H1 (cell line): ENCODE data around the gene DCP2. TPM values are rescaled to one million over a fixed set of nuclear protein-coding genes. Genes with fewer than 3 reads are reported as not detected.

Experiments used
- CTCF ChIA-PET: fragments of 300-600 bp; sonication (Branson Sonifier 250); formaldehyde crosslinking; loops from one replicate; lab custom pipeline; 2021; ENCODE audit not compliant: partially characterized antibody; lab: Charles Lee
- POLR2A ChIA-PET: fragments of 300-600 bp; sonication (Branson Sonifier 250); formaldehyde crosslinking; loops from one replicate; lab custom pipeline; 2021; ENCODE audit warnings: inconsistent platforms; ENCODE audit not compliant: partially characterized antibody; lab: Charles Lee
- DNase-seq, 2 experiments: peaks; one replicate each; pipeline versions ENCODE4 v3.0.0 to v3.0.0-alpha.2; 2010 to 2022; ENCODE audit warnings: low spot score in 2 of 2, low read depth in 1 of 2, mixed read lengths in 1 of 2
- FAIRE-seq: peaks from 2 replicates; lab custom pipeline; 2011; peaks lifted over from hg19 to GRCh38; lab: Jason Lieb, UNC
- H2AFZ ChIP-seq: 2 replicates; pipeline ENCODE4 v1.8.1; 2012; ENCODE audit warnings: low read length, inconsistent platforms
- H2AK5ac ChIP-seq: 2 replicates; pipeline ENCODE4 v1.6.1; 2013; ENCODE audit warnings: low read depth, low read length
- H2BK120ac ChIP-seq: replicated peaks from 2 replicates; pipeline ENCODE3; 2013; ENCODE audit warnings: low read depth, low read length, inconsistent platforms
- H2BK12ac ChIP-seq: 2 replicates; pipeline ENCODE4 v1.6.1; 2013; ENCODE audit warnings: low read depth, low read length
- H2BK15ac ChIP-seq: 2 replicates; pipeline ENCODE4 v1.6.1; 2013; ENCODE audit warnings: low read length
- H2BK20ac ChIP-seq: 2 replicates; pipeline ENCODE4 v1.6.1; 2013; ENCODE audit warnings: low read length
- H2BK5ac ChIP-seq: 2 replicates; pipeline ENCODE4 v1.6.1; 2013; ENCODE audit warnings: low read depth, low read length
- H3K14ac ChIP-seq: 2 replicates; pipeline ENCODE4 v1.6.1; 2013; ENCODE audit warnings: inconsistent platforms; ENCODE audit not compliant: insufficient read length
- H3K18ac ChIP-seq: 2 replicates; pipeline ENCODE4 v1.6.1; 2013; ENCODE audit warnings: low read length; ENCODE audit errors: extremely low read depth
- H3K23ac ChIP-seq: 2 replicates; pipeline ENCODE4 v1.6.1; 2013; ENCODE audit warnings: inconsistent platforms; ENCODE audit not compliant: insufficient read length
- H3K23me2 ChIP-seq: 2 replicates; pipeline ENCODE4 v1.6.1; 2013; ENCODE audit warnings: low read depth, low read length
- H3K27ac ChIP-seq: 2 replicates; pipeline ENCODE4 v1.6.1; 2011; ENCODE audit warnings: low read depth, low read length, inconsistent platforms
- H3K27me3 ChIP-seq, 4 experiments: replicated peaks in 1 of 4; 1 replicate in 1 of 4; 2 replicates in 3 of 4; pipeline versions ENCODE4 v1.6.1 to v1.8.1; 2011 to 2013; ENCODE audit warnings: low read length in 3 of 4, mild to moderate bottlenecking in 3 of 4, inconsistent platforms in 2 of 4, mixed read lengths in 2 of 4, moderate library complexity in 1 of 4; ENCODE audit not compliant: control insufficient read depth in 3 of 4, insufficient read depth in 3 of 4; ENCODE audit errors: extremely low read depth in 1 of 4
- H3K36me3 ChIP-seq, 4 experiments: 2 replicates each; pipeline versions ENCODE4 v1.6.1 to v1.8.1; 2011 to 2013; ENCODE audit warnings: mild to moderate bottlenecking in 4 of 4, low read length in 3 of 4, moderate library complexity in 2 of 4, control low read depth in 1 of 4, inconsistent platforms in 1 of 4; ENCODE audit not compliant: insufficient read depth in 4 of 4, control insufficient read depth in 2 of 4
- H3K4ac ChIP-seq: replicated peaks from 2 replicates; pipeline ENCODE3; 2013; ENCODE audit warnings: low read length, low read depth, mixed read lengths, inconsistent platforms; ENCODE audit not compliant: insufficient read length
- H3K4me1 ChIP-seq, 4 experiments: replicated peaks in 1 of 4; 1 replicate in 1 of 4; 2 replicates in 3 of 4; pipeline versions ENCODE4 v1.6.1 to v1.8.1; 2011 to 2013; ENCODE audit warnings: low read length in 3 of 4, inconsistent platforms in 2 of 4, mixed read lengths in 1 of 4; ENCODE audit not compliant: insufficient read depth in 4 of 4, control insufficient read depth in 3 of 4
- H3K4me2 ChIP-seq, 2 experiments: 2 replicates each; pipeline versions ENCODE4 v1.6.1 to v1.8.1; 2011 to 2013; ENCODE audit warnings: low read depth in 2 of 2, low read length in 2 of 2, control low read depth in 1 of 2, inconsistent platforms in 1 of 2, mild to moderate bottlenecking in 1 of 2; ENCODE audit not compliant: insufficient read depth in 1 of 2
- H3K4me3 ChIP-seq, 4 experiments: fragments of 200-600, 300-600 bp in 1 of 4; sonication (generic), shearing (Covaris generic), sonication (Bioruptor Twin) in 1 of 4; 2 replicates each; pipeline versions ENCODE4 v1.5.1 to v1.8.1; 2011 to 2016; ENCODE audit warnings: low read length in 4 of 4, low read depth in 3 of 4, control low read depth in 2 of 4, inconsistent platforms in 2 of 4, mild to moderate bottlenecking in 2 of 4, mixed read lengths in 1 of 4, moderate library complexity in 1 of 4; ENCODE audit not compliant: insufficient read depth in 2 of 4; ENCODE audit errors: extremely low read depth in 1 of 4
- H3K56ac ChIP-seq: replicated peaks from 2 replicates; pipeline ENCODE3; 2013; ENCODE audit warnings: low read depth, mild to moderate bottlenecking, mixed read lengths, low read length, inconsistent platforms; ENCODE audit not compliant: insufficient read length
- H3K79me1 ChIP-seq: 2 replicates; pipeline ENCODE4 v1.6.1; 2013; ENCODE audit warnings: low read depth, low read length, control low read depth
- H3K79me2 ChIP-seq, 2 experiments: 2 replicates each; pipeline versions ENCODE4 v1.6.1 to v1.8.1; 2012 to 2013; ENCODE audit warnings: low read length in 2 of 2, mild to moderate bottlenecking in 2 of 2, inconsistent platforms in 1 of 2; ENCODE audit not compliant: insufficient read depth in 2 of 2, control insufficient read depth in 1 of 2
- H3K9ac ChIP-seq, 4 experiments: replicated peaks in 1 of 4; 1 replicate in 1 of 4; 2 replicates in 3 of 4; pipeline versions ENCODE4 v1.6.1 to v1.8.1; 2011 to 2013; ENCODE audit warnings: low read depth in 3 of 4, low read length in 3 of 4, control low read depth in 2 of 4, mild to moderate bottlenecking in 2 of 4, moderate library complexity in 2 of 4, inconsistent platforms in 1 of 4; ENCODE audit errors: extremely low read depth in 1 of 4
- H3K9me3 ChIP-seq, 2 experiments: 2 replicates each; pipeline versions ENCODE4 v1.6.1 to v1.8.1; 2012 to 2013; ENCODE audit warnings: mild to moderate bottlenecking in 2 of 2, moderate library complexity in 2 of 2, control low read depth in 1 of 2, inconsistent platforms in 1 of 2, low read depth in 1 of 2, low read length in 1 of 2, mixed read lengths in 1 of 2; ENCODE audit not compliant: insufficient read depth in 2 of 2
- H4K20me1 ChIP-seq, 2 experiments: replicated peaks in 1 of 2; 2 replicates each; pipeline versions ENCODE3 to v1.8.1; 2011 to 2013; ENCODE audit warnings: inconsistent platforms in 2 of 2, low read length in 2 of 2, mild to moderate bottlenecking in 1 of 2; ENCODE audit not compliant: insufficient read depth in 2 of 2, control insufficient read depth in 1 of 2
- H4K5ac ChIP-seq: 2 replicates; pipeline ENCODE4 v1.6.1; 2013; ENCODE audit warnings: low read length, low read depth, mixed read lengths, inconsistent platforms; ENCODE audit not compliant: insufficient read length
- H4K8ac ChIP-seq: 2 replicates; pipeline ENCODE4 v1.8.0; 2013; ENCODE audit warnings: mild to moderate bottlenecking, moderate library complexity, low read length, inconsistent platforms; ENCODE audit not compliant: insufficient read depth; ENCODE audit errors: extremely low read depth
- H4K91ac ChIP-seq: replicated peaks from 2 replicates; pipeline ENCODE3; 2013; ENCODE audit warnings: low read length, mixed read lengths, inconsistent platforms; ENCODE audit not compliant: insufficient read length
- BCL11A ChIP-seq, 2 experiments: IDR thresholded peaks; one replicate each; pipeline ENCODE4 v1.6.1; 2011; ENCODE audit warnings: low read depth in 2 of 2, low read length in 2 of 2, mild to moderate bottlenecking in 2 of 2
- CBX5 ChIP-seq: fragments of 300-800, 300-1000 bp; sonication (generic); IDR thresholded peaks from 2 replicates; pipeline ENCODE4 v1.7.1; 2016; ENCODE audit warnings: antibody characterized with exemption, low read length, low read depth
- CEBPB ChIP-seq: IDR thresholded peaks from 2 replicates; pipeline ENCODE4 v1.6.1; 2012; ENCODE audit warnings: low read depth, low read length
- FOSL1 ChIP-seq: IDR thresholded peaks from 2 replicates; pipeline ENCODE4 v1.6.1; 2011; ENCODE audit warnings: mild to moderate bottlenecking, low read depth, low read length, moderate library complexity; ENCODE audit not compliant: insufficient read depth
- HDAC6 ChIP-seq: IDR thresholded peaks from one replicate; pipeline ENCODE4 v1.7.1; 2012; ENCODE audit warnings: low read depth, mild to moderate bottlenecking, inconsistent platforms, low read length, moderate library complexity
- MAFK ChIP-seq: IDR thresholded peaks from 2 replicates; pipeline ENCODE4 v1.6.1; 2012; ENCODE audit warnings: low read depth, mild to moderate bottlenecking, improper control_type of control experiment, low read length
- POU5F1 ChIP-seq: IDR thresholded peaks from 2 replicates; pipeline ENCODE4 v1.6.1; 2011; ENCODE audit warnings: low read depth, mild to moderate bottlenecking, low read length, moderate library complexity
- RAD21 ChIP-seq, 2 experiments: IDR thresholded peaks in 1 of 2; conservative IDR thresholded peaks in 1 of 2; 2 replicates each; pipeline ENCODE4 v1.6.1; 2011; ENCODE audit warnings: low read depth in 2 of 2, low read length in 2 of 2, improper control_type of control experiment in 1 of 2, inconsistent platforms in 1 of 2, mild to moderate bottlenecking in 1 of 2, moderate library complexity in 1 of 2
- SAP30 ChIP-seq: fragments of 300-600 bp; sonication (generic); IDR thresholded peaks from 2 replicates; pipeline ENCODE4 v1.7.1; 2012; ENCODE audit warnings: low read length, moderate library complexity, mild to moderate bottlenecking, inconsistent platforms; ENCODE audit not compliant: insufficient read depth, insufficient replicate concordance
- SIN3A ChIP-seq, 2 experiments: IDR thresholded peaks in 1 of 2; conservative IDR thresholded peaks in 1 of 2; 2 replicates each; pipeline ENCODE4 v1.6.1; 2011 to 2012; ENCODE audit warnings: low read length in 2 of 2, improper control_type of control experiment in 1 of 2, low read depth in 1 of 2, mild to moderate bottlenecking in 1 of 2
- SIRT6 ChIP-seq: IDR thresholded peaks from one replicate; pipeline ENCODE4 v1.7.1; 2012; ENCODE audit warnings: low read length, inconsistent platforms
- SRF ChIP-seq: IDR thresholded peaks from 2 replicates; pipeline ENCODE4 v1.6.1; 2011; ENCODE audit warnings: mild to moderate bottlenecking, low read depth, low read length, moderate library complexity
- TAF7 ChIP-seq: optimal IDR thresholded peaks from 2 replicates; pipeline ENCODE3; 2011; ENCODE audit warnings: low read depth, mild to moderate bottlenecking, inconsistent platforms, low read length, moderate library complexity, borderline replicate concordance
- ZNF274 ChIP-seq: IDR thresholded peaks from 2 replicates; pipeline ENCODE4 v1.7.0; 2012; ENCODE audit warnings: low read length, borderline replicate concordance; ENCODE audit errors: extremely low read depth
- WGBS, 2 experiments: shearing (Covaris generic) in 1 of 2; methylation state at CpG; one replicate each; pipeline versions ENCODE4 v1.1.6 to v1.1.7; 2013 to 2015; ENCODE audit warnings: low lambda C conversion rate in 2 of 2, mixed read lengths in 2 of 2, inconsistent platforms in 1 of 2, low coverage in 1 of 2, missing lambda C conversion rate in 1 of 2; ENCODE audit not compliant: insufficient replicate concordance in 2 of 2, insufficient coverage in 1 of 2, insufficient read length in 1 of 2; ENCODE audit errors: extremely low coverage in 1 of 2, missing lambda C conversion rate in 1 of 2; 5-methylcytosine and 5-hydroxymethylcytosine counted together
- polyA plus RNA-seq, 7 experiments: library from polyadenylated mRNA; depleted of rRNA in 3 of 7; stranded (reverse) in 5 of 7; unstranded in 2 of 7; fragments of >200 nt in 5 of 7; fragments of 200-250 nt in 2 of 7; gene quantifications; 1 replicate in 5 of 7; 2 replicates in 1 of 7; 4 replicates in 1 of 7; pipeline versions ENCODE4 v1.2.1 to v1.2.3, GENCODE V29; 2011 to 2013; ENCODE audit warnings: missing spikeins in 2 of 7, mixed read lengths in 2 of 7
- total RNA-seq: library from RNA; stranded (reverse); fragmentation: NEBNext Ultra II Directional; extraction: Animal tissue kit (Norgen Biotek cat#: 25700); gene quantifications from 2 replicates; pipeline ENCODE4 v1.2.1, GENCODE V29; 2021

DCP2 gene
- total and polyA plus RNA-seq, 2 of the 8 experiments (the other 6 are each of a cell fraction or from before 2014, with no cell fraction given): 14.4 to 162 TPM

GRCh38 chr5:113036321-113036720 lies 59.7 kb downstream of the DCP2 start:
- no peak overlapping the region for H2AFZ ChIP-seq
- FAIRE-seq (no peak), DNase-seq (no peak)
- no peak overlapping the region; a peak in 2 of 7 replicates for H3K9ac ChIP-seq
- H3K27me3 ChIP-seq: no peaks in the 10 kb centered on the region
- no peaks in the 10 kb centered on the region for H4K20me1 ChIP-seq
- no peak overlapping the region for H3K4me3 ChIP-seq
- H3K36me3 ChIP-seq: no peaks in the 10 kb centered on the region
- H2BK120ac ChIP-seq: no peak overlapping the region
- H3K4ac ChIP-seq: no peak overlapping the region
- H3K4me1 ChIP-seq: peaks cover 4 to 14% (median 7%) of the 10 kb centered on the region in 4 experiments
- no peaks in the 10 kb centered on the region for H3K23me2 ChIP-seq
- no peak overlapping the region for H2BK5ac ChIP-seq
- no peaks in the 10 kb centered on the region for H3K79me2 ChIP-seq
- no peak overlapping the region for H4K8ac ChIP-seq
- no peak overlapping the region for H2BK20ac ChIP-seq
- H3K9me3 ChIP-seq: no peaks in the 10 kb centered on the region
- no peaks in the 10 kb centered on the region for H3K79me1 ChIP-seq
- no peak overlapping the region; the same call in 1 of the 2 replicates for H3K18ac ChIP-seq
- no peak overlapping the region for H3K23ac ChIP-seq
- POLR2A ChIA-PET: no interaction called here
- no peak overlapping the region for H4K91ac ChIP-seq
- no peak overlapping the region for H2AK5ac ChIP-seq
- CTCF ChIA-PET: interaction anchor here (0.6 to 2.4 kb wide), 3 partner anchors 40 to 569 kb away, joined by 3 to 6 read pairs (median 3); no protein-coding TSS in a partner anchor
- no peak overlapping the region for H3K56ac ChIP-seq
- peak overlapping the region; percentile 21; the same call in 1 of the 2 replicates for H2BK15ac ChIP-seq
- H3K4me2 ChIP-seq: peak overlapping the region; percentile 39 to 40; a peak in 2 of 4 replicates
- no peak overlapping the region for H4K5ac ChIP-seq
- no peak overlapping the region for H2BK12ac ChIP-seq
- H3K14ac ChIP-seq: no peak overlapping the region
- H3K27ac ChIP-seq: no peak overlapping the region
- WGBS, 2 experiments: 86% methylated on average over 4 of the region's 4 CpGs; no CpG with 5 or more reads in 1 of the 2 experiments
- TF ChIP-seq SRF (no peak), FOSL1 (no peak), MAFK (no peak), SIN3A (conservative IDR thresholded peaks at IDR 0.05 in 1 of 2, IDR thresholded peaks at IDR 0.05 in 1 of 2; ENCODE audit: low read depth in 1 of 2, low read length in 2 of 2) (no peak), TAF7 (no peak), RAD21 (IDR thresholded peaks at IDR 0.05 in 1 of 2, conservative IDR thresholded peaks at IDR 0.05 in 1 of 2; ENCODE audit: low read depth in 2 of 2, low read length in 2 of 2) (no peak), POU5F1 (no peak), SIRT6 (no peak), CBX5 (no peak), HDAC6 (no peak), BCL11A (IDR thresholded peaks at IDR 0.05; ENCODE audit: low read depth in 2 of 2, low read length in 2 of 2) (no peak), CEBPB (no peak), SAP30 (no peak), ZNF274 (no peak)
